Activated naive CD8-positive, alpha-beta T cell treated with anti-CD3 and anti-CD28 coated beads, Interleukin-2, amount 10 ng/mL, durations not matched to agents 7 days and 5 days (primary cell): ENCODE results near the gene ATG2B. TPM values are rescaled to one million over a fixed set of nuclear protein-coding genes. Genes with fewer than 3 reads are reported as not detected.

Experiments
- total RNA-seq, 2 experiments: library from RNA; stranded (reverse); gene quantifications; one replicate each; pipeline ENCODE4 v1.2.3, GENCODE V29; 2021

ATG2B gene
- total RNA-seq, 2 experiments from 2014 or later: 15.9 to 19.7 TPM

Other genes with a start within 250 kb of the ATG2B start
- gene BDKRB2, start 158.5 kb downstream of the ATG2B start, total RNA-seq: not detected
- not detected for gene BDKRB1, start 107.1 kb downstream of the ATG2B start, total RNA-seq
- 10 to 100 TPM; 16.9 to 20.1 TPM for gene GSKIP, start 185 bp upstream of the ATG2B start, total RNA-seq
- gene AK7, start 28.8 kb upstream of the ATG2B start, total RNA-seq: under 1 TPM; 0.37 to 0.64 TPM
- gene PAPOLA, start 139.0 kb upstream of the ATG2B start, total RNA-seq: 100 to 1,000 TPM; 168 to 175 TPM